GM10266 (cell line): Measurements from ENCODE around the gene LIN52.

Source experiments
- DNase-seq: peaks from one replicate; pipeline ENCODE4 v3.0.0; 2012; ENCODE audit errors: extremely low spot score
- CTCF ChIP-seq: IDR thresholded peaks from 2 replicates; pipeline ENCODE4 v1.5.1; 2012; ENCODE audit warnings: mild to moderate bottlenecking, low read depth; ENCODE audit not compliant: control insufficient read depth, insufficient read depth; ENCODE audit errors: missing control alignments

LIN52 gene

DNA sequence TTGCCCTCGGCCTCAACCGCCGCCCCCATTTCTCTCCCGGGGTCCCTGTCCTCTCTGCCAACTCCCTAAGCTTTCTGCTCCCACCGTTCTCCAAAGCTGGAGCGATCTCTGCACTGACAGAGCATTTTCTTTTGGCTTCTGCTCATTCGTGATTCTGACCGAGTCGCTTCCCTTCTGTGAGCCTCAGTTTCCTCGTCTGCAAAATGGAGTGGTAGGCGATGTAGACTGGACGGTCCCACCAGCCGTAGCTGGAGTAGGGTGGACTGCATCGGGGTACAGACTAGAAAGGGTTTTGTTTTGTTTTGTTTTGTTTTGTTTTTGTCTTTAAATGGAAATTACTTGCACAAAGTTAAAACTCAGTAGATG, 156.9 kb downstream of the LIN52 start:
- no peak for TF ChIP-seq CTCF
- DNase-seq, result no peak

DNA sequence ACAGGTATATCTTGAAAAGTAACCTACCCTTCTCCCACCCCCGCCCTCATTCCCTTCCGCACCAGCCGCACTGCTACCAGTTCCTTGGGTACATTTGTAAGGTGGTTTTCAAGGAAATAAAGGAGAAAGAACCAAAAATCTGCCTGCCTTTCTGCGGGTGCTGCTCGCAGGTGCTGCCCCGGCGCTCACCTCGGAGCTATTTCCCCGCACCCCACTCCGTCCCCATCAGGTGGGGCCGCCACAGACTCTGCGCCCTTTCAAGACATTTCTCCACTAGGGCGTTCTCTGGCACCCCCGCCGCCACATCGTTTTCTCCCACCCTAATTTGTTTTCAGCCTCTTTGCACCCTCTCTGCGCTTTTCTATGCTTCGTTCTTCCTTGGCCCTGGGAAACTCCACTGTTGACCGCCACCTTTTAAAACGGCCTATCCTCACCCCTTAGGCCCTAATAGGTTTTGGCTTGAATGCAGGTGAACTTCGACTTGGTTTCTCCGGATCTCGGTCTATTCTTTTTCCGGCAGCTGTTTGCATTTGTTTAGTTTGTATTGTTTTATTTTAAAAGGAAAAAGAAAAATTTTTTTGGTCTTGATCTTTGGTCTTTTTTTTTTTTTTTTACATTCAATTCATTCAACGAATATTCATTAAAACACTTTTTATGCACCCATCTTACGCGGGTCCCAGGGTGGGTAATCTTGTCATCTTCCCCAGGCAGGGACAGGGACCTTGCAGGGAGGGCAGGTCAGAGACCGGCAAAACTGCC, 157.4 kb downstream of the LIN52 start:
- no peak for DNase-seq
- no peak for TF ChIP-seq CTCF

- no peak for DNase-seq
- TF ChIP-seq CTCF, result no peak
These were observed 158.0 kb downstream of the LIN52 start for GRCh38 chr14:74242780-74243042.

GRCh38 chr14:74243051-74243450, 158.3 kb downstream of the LIN52 start:
- TF ChIP-seq CTCF, result no peak
- no peak for DNase-seq

- no peak for TF ChIP-seq CTCF
- no peak for DNase-seq
These were observed 159.4 kb downstream of the LIN52 start for GRCh38 chr14:74244115-74244514.

GRCh38 chr14:74245292-74245691, 160.5 kb downstream of the LIN52 start:
- no peak for TF ChIP-seq CTCF
- no peak for DNase-seq

- DNase-seq, result no peak
- TF ChIP-seq CTCF, result no peak
These were observed 161.8 kb downstream of the LIN52 start for GRCh38 chr14:74246542-74246941.
